Measurements from ENCODE around the gene AHR.

- TF ChIP-seq ZBTB6 (tag by site-specific recombination; IDR thresholded peaks at IDR 0.05) (no peak), YY1 (tag by site-specific recombination; IDR thresholded peaks at IDR 0.05) (no peak), ZNF544 (tag by site-specific recombination; IDR thresholded peaks at IDR 0.05) (no peak), ZNF239 (tag by site-specific recombination; IDR thresholded peaks at IDR 0.05) (no peak), ZEB2 (tag by site-specific recombination; IDR thresholded peaks at IDR 0.05) (no peak), KLF16 (tag by site-specific recombination; IDR thresholded peaks at IDR 0.05) (no peak), CTCF (tag by site-specific recombination; IDR thresholded peaks at IDR 0.05) (no peak), ZNF138 (tag by site-specific recombination; IDR thresholded peaks at IDR 0.05; ENCODE audit: borderline replicate concordance) (no peak), ZNF274 (IDR thresholded peaks at IDR 0.05; ENCODE audit: low read length) (no peak), ZNF274 (tag by site-specific recombination; IDR thresholded peaks at IDR 0.05; ENCODE audit: borderline replicate concordance) (no peak)
- TF ChIP-seq, protein P1, sequence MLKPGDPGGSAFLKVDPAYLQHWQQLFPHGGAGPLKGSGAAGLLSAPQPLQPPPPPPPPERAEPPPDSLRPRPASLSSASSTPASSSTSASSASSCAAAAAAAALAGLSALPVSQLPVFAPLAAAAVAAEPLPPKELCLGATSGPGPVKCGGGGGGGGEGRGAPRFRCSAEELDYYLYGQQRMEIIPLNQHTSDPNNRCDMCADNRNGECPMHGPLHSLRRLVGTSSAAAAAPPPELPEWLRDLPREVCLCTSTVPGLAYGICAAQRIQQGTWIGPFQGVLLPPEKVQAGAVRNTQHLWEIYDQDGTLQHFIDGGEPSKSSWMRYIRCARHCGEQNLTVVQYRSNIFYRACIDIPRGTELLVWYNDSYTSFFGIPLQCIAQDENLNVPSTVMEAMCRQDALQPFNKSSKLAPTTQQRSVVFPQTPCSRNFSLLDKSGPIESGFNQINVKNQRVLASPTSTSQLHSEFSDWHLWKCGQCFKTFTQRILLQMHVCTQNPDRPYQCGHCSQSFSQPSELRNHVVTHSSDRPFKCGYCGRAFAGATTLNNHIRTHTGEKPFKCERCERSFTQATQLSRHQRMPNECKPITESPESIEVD (tag by site-specific recombination; IDR thresholded peaks at IDR 0.05), result no peak
Measured at GRCh38 chr7:17319164-17320101, 21.0 kb downstream of the AHR start.
